GM19238 (cell line): ENCODE measurements around the gene GAREM1.
"Not testable (repeated sequence)": the region's sequence is repeated elsewhere in the genome, so short reads cannot be mapped to it uniquely, and the experiment has no call there.

Experiments
- DNase-seq: peaks from one replicate; pipeline ENCODE4 v3.0.0; 2011; ENCODE audit warnings: low spot score; ENCODE audit not compliant: insufficient read length

GAREM1 gene

DNA sequence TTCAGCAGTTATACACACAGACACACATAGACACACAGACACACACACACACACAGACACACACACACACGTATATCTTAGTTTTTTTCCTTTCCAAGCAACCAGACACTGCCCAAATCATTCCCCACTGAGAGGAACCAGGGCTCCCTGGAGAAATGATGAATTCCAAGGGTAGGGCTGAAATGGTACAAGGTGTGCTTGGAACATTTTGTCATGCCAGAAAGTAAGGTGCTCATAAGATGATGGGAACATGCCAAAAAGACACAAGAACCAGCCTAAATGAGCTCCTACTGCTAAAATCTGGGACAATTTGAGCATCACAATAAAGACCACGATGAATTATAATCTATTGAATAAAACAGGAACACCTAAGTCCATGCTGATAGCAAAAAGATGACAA, 177.6 kb downstream of the GAREM1 start:
- no peak for DNase-seq

DNA sequence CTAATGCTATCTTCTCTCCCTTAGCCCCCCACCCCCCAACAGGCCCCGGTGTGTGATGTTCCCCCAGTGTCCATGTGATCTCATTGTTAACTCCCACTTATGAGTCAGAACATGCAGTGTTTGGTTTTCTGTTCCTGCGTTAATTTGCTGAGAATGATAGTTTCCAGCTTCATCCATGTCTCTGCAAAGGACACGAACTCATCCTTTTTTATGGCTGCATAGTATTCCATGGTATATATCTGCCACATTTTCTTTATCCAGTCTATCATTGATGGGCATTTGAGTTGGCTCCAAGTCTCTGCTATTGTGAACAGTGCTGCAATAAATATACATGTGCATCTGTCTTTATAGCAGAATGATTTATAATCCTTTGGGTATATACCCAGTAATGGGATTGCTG, 179.1 kb downstream of the GAREM1 start:
- DNase-seq = not testable (repeated sequence)

DNA sequence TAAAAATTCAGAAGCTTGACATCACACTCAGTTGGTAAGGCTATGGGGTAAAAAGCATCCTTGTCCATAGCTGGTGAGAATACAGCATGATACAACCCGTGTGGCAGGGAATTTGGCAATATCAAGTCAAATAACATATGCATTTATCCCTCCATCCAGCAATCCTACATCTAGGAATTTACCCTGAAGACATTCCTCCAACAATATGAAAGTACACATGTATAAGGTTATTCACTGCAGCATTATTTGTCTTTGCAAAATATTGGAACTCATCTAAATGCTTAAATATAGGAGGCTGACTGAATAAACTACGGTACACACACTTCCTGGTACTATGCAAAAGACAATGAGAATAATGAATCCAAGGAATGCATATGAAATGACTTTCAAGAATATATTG, 179.9 kb downstream of the GAREM1 start:
- DNase-seq = no peak

DNA sequence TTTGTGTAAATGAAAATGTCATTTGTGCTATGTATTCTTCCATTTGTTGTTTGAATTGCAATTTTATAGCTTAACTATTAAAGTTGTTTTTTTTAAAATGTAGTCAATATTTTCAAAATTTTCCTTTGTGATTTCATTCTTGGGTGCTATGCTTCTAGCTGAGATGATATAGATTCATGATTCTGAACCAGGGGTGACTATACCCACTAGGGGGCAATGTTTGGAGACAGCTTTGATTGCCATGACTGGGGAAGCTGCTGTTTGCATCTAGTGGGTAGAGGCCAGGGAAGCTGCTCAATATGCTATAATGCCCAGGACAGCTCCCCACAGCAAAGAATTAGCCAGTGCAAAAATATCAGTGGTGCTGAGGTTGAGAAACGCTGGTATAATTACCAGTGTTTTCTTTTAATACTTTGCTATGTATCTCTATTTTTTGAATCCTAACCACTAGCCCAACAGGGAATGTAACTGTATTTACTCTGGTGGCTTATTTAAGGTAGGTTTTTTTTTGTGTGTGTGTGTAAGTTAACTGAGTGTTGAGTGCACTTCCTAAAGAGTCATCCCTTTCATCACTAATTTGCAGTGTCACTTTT, 181.1 kb downstream of the GAREM1 start:
- peak; percentile 10 for DNase-seq

DNA sequence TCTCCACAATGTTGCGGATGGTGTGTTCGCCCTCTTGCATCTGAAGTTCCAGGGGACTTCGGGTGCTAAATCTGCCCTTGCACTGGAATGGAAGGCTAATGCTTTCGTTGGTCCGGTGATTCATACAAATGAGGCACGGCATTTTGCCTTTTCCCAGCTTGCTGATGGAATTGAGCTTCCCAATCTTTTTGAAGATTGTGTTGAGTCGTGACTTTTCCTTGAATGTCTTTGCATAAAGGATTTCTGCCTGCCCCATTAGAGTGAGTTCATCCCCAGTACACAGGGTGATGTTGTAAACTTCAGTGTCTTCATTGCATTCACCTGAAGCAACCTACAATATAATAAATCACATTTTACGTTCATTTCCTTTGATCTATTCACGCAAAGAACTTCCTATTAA, 182.8 kb downstream of the GAREM1 start:
- no peak for DNase-seq

DNA sequence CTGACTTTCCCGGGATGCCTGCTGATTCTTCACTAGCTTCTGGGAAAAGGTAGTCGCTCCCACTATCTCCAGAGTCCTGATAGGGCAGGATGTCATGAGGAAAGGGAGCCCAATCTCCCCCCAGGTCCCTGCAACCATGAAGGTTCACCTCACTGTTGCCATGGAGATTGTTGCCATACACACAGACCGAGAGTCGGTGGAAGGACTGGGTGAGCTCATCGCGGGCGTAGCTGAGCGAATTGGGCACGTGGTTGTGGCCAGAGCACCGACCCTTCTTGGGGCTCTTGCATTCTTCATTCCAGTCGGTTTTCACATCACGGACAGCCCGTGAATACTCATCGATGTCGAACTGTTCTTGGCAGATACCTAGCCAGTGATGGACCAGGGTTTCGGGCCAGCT, 183.4 kb downstream of the GAREM1 start:
- no peak for DNase-seq

DNA sequence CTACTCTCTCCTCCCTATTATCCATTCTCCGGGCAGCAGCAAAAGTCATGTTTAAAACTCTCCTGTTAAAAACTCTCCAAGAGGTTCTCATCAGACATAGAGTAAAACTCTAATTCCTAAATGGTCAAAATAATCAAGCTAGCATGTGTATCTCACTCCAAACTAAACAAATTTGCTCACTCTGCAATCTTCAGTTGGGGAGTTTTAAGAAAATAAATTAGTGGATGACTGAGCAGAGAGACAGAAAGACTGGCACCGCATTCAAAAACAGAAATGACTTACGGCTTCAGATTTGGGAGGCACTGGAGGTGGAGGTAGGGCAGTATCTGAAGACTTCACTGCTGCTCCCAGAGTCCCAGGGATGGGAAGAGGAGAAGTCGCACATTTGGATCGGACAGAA, 183.9 kb downstream of the GAREM1 start:
- no peak for DNase-seq

DNA sequence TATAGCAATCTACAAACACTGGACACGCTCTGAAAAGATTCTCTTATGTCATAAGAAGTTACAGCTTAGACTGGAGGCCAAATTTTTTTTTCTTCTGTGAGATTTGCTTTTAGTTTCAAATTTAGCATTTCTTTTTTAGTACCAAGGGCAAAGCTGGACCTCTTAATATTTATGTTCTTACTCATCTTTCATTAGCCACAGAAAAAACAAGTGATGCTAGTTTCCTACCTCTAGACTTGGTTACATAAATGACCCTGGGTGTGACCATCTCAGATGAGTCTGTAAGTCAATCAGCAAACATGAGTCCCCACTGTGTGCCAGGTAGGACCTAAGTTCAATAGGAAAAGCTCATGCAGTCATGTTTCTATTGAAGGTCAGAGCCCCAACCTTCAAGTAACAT, 186.4 kb downstream of the GAREM1 start:
- DNase-seq = no peak

DNA sequence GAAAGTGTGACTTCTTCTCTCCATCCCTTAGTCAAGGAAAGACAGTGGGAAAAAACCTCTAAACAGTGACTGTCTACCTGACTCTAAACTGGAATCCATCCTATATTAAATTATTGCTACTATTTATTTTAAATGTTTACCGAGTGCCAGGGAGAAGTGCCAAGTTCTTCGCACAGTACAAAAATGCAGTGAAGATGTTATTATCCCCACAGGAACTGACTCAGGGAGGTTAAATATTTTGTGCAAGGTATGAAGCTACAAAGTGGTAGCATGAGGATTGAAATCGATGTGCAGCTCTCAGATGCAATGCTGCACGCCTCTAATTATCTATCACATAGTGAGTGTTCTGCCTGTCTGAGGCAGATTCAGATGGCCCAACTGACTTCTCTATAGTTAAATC, 189.8 kb downstream of the GAREM1 start:
- DNase-seq = no peak

DNA sequence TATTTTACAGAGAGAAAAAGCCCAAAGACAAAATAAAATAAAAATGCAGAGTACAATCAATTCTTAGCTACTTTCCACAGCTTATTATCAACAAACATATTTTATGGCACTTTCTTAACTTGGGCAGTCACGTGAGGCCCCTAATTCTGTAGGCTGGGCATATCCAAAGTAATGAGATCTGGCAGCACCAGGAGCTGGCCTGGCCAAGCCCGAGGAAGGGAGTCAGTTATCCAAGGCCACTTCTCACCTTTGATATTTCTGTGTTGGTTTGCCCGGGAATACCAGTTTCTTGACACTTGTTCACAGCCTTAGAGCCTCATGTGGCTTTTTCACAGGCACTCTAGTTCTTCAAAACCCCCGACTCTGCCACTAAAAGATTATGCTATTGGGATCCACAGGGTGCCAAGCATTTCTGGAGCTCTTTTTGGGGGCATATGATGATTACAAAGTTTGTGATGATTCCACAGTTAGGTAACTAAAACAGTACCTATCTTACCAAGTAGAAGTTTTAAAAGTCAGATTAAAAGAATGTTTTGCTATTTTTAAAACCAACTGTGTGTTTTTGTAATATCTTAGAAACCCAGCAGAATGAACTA, 190.4 kb downstream of the GAREM1 start:
- DNase-seq = no peak

DNA sequence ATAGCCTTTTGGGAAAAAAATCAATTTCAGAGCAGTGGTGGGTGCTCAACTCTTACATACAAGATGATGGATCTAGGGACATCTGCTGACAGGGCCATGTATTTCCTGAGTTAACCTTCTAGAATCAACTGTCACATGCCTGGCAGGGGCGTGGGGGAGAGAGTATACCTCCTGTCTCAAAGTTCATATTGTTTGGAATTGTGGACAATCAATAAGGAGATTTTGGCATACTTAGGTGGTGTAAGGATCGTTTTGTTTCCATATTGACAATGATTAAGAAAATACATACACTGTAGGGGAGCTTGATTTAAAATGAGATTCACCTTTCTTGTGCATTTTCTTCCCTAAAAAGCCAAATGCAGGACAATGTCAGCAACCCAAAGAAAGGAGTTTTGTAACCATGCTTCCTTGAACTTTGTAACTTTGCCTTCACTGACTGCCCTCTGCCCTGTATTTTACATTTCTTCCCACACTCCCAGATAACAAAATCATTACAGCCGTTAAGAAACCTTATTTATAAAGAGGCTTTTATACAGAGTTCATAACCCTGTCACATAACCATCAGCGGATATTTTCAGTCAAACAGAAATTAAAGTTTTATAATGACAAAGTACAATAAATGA, 192.4 kb downstream of the GAREM1 start:
- DNase-seq = no peak

DNA sequence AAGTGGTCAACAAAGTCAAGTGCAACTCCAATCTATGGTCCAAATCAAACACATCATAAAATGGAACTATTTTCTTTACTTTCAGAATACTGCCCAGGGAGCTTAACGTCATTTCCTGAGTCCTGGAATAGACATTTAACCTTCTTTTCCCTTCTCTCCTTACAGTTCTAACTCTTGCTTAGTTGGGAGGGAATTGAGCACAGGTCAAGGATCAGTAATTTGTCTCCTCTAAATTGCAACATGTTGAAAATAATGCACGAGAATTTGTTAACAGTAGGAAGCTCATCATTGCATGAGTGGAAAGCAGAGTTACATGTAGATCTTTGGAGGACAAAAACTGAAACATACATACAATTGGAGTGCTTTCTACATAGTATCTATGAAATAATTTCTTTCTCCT, 193.1 kb downstream of the GAREM1 start:
- DNase-seq = no peak

DNA sequence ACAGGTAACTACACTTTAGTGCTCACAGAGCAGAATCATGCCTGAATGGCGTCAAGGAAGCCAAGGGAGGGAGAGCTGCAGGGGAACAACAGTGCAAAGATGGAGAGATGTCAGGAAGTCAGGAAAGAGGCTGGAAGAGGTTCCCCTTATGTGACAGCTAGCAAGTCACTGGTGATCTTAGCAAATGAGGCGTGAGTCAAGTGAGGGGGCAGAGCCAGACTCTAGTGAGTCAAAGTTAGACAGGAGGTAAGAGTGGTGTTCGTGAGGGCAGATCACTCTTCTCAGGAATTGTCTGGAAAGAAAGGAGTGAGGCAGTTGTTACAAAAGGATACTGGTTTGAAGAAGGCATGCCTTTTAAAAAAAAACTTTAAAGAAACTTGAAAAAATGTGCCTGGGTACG, 193.8 kb downstream of the GAREM1 start:
- no peak for DNase-seq

DNA sequence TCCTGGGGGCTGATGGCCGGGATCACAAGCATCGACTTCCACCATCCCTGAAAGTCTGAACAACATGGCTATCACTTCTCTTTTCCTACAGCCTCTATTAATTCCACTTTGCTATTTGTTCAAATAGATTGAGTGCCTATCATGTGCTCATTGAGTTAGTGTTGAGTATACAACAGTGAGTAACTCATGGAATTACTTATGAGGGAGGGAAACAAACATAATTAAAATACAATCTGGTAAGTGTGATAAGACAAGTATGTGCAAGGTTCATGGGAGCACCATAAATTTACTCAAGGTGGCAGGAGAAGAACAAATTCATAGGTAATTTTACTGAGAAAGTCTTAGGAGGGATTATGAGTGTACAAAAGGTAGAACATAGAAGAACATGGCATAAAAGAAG, 194.4 kb downstream of the GAREM1 start:
- DNase-seq = no peak

DNA sequence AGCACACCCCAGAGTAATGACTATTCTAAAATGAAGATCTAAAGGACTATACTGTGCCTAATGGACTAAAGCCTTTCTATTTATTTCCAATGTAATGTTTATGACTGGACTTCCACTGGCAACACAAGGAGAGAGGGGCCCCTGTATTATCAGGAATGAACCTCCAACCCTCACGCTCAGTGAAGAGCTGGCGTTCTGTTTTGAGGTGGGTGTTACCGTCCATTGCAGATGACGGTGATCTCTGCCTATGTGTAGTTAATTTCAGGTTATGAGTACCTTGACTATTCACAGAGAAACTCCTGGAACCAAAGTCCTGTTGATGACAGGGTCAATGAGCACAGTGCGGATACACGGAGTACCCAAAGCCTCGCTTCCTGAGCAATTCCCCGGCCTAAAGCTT, 195.5 kb downstream of the GAREM1 start:
- no peak for DNase-seq

DNA sequence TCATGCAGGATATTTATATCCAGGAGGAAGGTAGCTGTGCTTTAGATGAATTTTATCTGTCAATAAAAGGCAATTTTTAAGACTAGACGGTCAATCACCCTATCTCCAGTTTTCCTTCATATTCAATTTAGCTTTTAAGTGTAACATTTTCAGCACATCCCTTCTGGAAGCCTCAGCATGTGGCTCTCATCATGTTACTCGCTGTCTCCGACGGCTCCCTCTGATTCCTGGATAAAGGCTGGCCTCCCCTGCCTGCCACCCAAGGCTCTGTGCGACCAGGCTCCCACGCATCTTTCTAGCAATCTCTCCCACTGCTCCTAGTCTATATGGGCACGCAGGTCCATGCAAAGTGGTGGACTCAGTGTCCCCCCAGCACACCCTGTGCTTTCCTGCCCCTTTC, 196.4 kb downstream of the GAREM1 start:
- DNase-seq = no peak

DNA sequence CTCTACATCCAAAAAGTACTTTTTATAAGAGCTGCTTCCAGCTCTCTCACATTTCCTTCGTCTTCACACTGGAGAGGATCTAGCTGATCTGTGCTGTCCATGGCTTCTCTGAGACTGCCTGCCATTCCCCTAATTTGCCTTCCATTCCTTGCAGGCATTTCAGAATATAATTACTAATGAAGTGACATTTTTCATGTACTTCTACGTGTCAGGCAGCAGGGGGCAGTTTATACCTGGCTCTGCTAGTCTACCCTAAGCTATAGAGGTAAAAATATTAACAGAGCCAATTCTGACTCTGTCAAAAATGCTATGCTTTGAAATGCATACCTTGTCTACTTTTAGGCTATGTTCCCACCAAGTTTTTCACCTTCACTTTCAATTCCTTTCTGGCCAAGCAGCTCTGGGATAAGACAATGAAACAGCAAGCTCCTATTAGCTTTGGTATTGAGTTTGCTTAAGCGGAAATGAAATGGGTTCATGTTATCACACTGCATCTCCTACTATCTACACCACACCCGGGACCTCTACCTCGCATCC, 198.9 kb downstream of the GAREM1 start:
- DNase-seq = peak; percentile 14

DNA sequence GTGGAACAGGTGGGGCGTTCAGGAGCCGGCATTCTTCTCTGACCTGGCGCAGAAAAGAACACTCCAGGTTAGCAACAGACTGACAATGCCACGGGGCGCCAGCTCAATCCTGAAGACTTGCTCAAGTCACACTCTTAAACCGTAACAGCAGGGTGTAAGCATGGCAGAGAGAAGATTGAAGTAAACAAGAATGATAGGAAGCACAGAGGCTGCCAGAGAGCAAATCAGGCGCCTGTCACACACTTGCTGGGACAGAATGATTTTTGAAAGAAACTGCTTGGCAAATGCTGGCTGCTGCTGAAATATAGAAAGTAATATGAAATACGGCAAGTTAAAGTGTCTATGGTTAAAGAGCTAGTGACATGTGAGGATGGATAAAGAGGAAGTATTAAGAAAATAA, 200.3 kb downstream of the GAREM1 start:
- DNase-seq = no peak

DNA sequence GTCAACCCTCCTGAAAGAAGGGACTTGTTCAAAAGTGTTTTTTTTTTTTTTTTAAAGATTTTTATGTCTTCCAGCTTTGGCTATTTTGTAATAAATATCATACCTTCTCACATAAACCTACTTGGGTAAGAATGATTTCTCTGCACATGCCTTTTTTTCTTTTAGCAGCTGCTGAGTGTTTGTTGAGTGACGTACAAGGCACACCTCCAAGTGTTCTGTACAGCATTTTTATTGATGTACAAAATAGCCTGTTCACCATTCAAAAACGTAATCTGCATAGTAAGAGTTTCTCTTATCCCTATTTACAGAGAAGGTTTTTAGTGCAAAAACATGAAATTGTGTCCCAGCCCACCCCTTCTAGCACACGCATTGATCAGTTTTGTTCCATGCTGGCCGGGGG, 203.2 kb downstream of the GAREM1 start:
- DNase-seq = no peak

DNA sequence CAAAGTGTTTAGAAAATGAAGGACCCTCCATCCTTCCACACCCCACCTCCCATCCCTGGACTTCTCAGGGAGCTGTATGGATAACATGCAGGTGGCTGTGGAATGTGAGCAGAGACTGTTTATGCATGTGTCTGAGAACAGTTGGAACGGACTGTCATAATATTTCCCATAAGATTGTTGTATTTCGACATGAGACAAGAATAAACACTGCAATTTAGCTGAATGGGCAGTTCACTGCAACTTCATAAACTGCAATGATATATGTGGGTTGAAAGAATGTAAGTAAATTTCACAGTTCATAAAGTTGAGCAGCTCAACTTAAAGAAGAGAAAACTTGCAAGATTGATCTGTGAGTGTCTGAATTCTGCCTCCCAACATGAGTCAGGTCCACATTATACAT, 206.3 kb downstream of the GAREM1 start:
- DNase-seq = no peak

DNA sequence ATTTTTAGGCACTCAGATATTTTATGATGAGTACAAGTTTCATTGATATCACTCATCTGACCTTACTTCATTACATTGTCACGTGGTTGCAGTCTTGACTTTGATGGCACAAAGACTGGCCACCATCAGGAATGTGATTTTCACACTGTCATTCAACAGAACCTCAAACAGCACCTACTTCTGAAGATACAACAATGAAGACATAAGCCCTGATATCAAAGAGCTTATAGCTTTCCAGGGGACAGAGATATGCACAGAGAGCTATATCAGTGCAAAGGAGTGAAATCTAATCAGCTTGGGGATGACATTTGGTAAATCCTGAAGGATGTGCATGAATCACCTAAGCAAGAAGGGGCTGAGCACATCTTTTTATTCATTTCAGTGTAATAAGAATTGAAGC, 208.6 kb downstream of the GAREM1 start:
- no peak for DNase-seq

DNA sequence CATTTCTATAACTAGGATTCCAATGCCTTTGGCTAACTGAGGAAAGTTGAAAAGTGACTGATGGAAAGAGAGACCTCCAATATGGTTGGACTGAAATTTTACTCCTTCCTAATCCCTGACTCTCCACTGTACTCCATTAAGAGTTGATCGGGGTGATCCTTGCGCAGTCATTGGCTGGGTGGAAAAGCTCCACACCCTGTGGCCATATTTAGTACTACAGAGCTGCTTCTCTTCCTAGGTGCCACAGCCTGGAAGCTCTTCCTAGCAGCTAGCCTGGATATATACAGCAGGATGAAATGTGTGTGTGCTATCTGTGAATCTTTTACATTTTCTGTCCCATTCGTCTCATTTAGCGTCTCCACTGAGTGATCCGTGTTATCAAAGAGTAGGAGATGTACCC, 209.7 kb downstream of the GAREM1 start:
- DNase-seq = no peak

DNA sequence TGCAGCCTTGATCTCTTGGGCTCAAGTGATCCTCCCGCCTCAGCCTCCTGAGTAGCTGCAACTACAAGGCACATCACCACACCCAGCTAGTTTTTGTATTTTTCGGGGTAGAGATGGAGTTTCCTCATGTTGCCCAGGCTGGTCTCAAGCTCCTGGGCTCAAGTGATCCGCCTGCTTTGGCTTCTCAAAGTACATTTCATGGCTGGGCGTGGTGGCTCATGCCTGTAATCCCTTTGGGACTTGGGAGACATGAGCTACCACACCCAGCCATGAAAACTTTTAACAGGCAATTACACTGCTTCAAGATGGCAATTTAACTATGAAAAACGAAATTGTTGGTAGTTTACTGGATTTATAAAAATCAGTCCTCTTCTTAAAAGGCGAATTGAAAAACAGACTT, 211.1 kb downstream of the GAREM1 start:
- DNase-seq = no peak
